Measurements from ENCODE around the gene CASR. TPM values are rescaled to one million over a fixed set of nuclear protein-coding genes. Genes with fewer than 3 reads are reported as not detected.

CASR gene
- total and polyA plus RNA-seq, 11 donors: 0.02 TPM; not detected in 10

DNA sequence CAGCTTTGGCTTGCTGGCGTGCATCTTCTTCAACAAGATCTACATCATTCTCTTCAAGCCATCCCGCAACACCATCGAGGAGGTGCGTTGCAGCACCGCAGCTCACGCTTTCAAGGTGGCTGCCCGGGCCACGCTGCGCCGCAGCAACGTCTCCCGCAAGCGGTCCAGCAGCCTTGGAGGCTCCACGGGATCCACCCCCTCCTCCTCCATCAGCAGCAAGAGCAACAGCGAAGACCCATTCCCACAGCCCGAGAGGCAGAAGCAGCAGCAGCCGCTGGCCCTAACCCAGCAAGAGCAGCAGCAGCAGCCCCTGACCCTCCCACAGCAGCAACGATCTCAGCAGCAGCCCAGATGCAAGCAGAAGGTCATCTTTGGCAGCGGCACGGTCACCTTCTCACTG, 101.0 kb downstream of the CASR start:
- Histone ChIP-seq H3K9me3 (no peaks in the 10 kb centered on the region), H3K4me1 (no peaks in the 10 kb centered on the region), H3K4me3 (no peak overlapping the region), H3K36me3 (no peaks in the 10 kb centered on the region), H3K27me3 (peaks cover 0 to 7% (median 0%) of the 10 kb centered on the region in 9 donors), H3K27ac (no peak overlapping the region)
- no peak for ATAC-seq
- no peak for DNase-seq
- no peak for TF ChIP-seq POLR2A (IDR thresholded peaks at IDR 0.05)
- TF ChIP-seq, protein P1, sequence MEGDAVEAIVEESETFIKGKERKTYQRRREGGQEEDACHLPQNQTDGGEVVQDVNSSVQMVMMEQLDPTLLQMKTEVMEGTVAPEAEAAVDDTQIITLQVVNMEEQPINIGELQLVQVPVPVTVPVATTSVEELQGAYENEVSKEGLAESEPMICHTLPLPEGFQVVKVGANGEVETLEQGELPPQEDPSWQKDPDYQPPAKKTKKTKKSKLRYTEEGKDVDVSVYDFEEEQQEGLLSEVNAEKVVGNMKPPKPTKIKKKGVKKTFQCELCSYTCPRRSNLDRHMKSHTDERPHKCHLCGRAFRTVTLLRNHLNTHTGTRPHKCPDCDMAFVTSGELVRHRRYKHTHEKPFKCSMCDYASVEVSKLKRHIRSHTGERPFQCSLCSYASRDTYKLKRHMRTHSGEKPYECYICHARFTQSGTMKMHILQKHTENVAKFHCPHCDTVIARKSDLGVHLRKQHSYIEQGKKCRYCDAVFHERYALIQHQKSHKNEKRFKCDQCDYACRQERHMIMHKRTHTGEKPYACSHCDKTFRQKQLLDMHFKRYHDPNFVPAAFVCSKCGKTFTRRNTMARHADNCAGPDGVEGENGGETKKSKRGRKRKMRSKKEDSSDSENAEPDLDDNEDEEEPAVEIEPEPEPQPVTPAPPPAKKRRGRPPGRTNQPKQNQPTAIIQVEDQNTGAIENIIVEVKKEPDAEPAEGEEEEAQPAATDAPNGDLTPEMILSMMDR (IDR thresholded peaks at IDR 0.05): no peak
- intact Hi-C loops (cut with DNase I): no loop called here
- WGBS, 4 donors: 88 to 92% (median 90%) methylated on average over 14 to 20 of the region's 20 CpGs

DNA sequence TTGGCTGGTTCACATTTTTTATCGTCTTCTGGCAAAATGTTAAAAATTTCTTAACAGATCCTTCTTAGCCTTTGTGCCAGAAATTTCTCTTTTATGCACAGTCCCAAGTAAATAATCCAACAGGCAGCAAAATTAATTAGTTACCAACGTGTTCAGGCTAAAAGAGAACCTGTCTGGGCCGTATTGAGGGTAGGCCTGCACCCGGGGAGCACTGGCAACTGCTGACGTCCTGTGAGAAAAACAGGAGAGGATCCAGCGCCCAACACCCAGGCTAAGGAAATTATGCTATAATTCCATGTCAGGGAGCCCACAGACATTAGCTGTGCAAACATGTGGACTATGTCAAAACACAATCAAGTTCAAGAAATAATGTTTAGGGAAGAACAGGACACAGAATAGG, 110.9 kb downstream of the CASR start:
- Histone ChIP-seq H3K4me1 (peaks cover 0 to 23% (median 0%) of the 10 kb centered on the region in 12 donors), H3K27ac (peak overlapping the region in 2 of 12 donors; percentile 12 to 34), H3K4me3 (no peak overlapping the region), H3K36me3 (no peaks in the 10 kb centered on the region), H3K27me3 (no peaks in the 10 kb centered on the region), H3K9me3 (no peaks in the 10 kb centered on the region)
- TF ChIP-seq, protein P1 (IDR thresholded peaks at IDR 0.05): no peak
- TF ChIP-seq POLR2A (IDR thresholded peaks at IDR 0.05): no peak
- no peak for ATAC-seq
- WGBS, 4 donors: 53 to 61% (median 60%) methylated on average over 6 of the region's 6 CpGs
- intact Hi-C loops (cut with DNase I): no loop called here
- DNase-seq: no peak

DNA sequence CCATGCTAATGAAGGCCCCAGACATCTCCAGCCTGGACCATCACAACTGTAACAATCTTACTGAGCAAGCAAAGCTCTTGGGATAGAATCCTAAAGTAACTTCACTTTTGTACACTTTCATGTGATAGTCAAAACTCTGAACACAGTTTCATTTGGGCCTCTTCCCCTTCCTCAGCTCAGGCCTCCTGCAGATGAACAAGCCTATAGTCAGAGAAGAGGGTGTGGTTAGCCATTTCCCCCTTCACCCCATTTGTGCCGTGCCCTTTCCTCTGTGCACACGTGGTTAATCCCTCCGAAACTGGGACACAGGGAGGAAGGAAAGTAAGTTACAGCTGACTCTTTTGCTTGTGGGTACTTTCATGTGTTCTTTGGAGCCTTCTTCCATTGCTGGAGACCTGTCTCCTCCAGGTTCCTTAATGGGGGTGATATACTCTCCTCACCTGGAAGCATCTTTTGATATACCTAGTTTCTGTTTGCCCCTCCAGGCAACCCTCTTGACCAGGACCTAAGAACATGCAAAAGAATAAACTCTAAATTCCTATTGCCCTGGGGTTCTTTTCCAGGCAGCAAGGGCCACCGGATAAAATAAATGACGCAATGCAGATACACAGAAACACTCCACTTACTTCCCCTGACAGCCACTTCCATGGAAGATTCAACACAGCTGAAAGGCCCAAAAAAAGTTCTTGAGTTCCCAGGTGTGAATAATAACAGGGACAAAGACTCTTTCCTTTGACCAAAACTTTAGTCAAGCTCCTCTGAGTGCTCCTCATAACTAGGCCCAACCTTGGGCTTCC, 112.0 kb downstream of the CASR start:
- H3K4me3 ChIP-seq: no peak overlapping the region
- H3K4me1 ChIP-seq: peaks cover 0 to 23% (median 0%) of the 10 kb centered on the region in 12 donors
- H3K9me3 ChIP-seq: peaks cover 0 to 7% (median 0%) of the 10 kb centered on the region in 12 donors
- H3K27me3 ChIP-seq: no peaks in the 10 kb centered on the region
- 59 to 69% (median 68%) methylated on average over 5 of the region's 5 CpGs for WGBS, 4 donors
- intact Hi-C loops (cut with DNase I): no loop called here
- DNase-seq: no peak
- H3K27ac ChIP-seq: peak overlapping the region in 1 of 12 donors; percentile 59
- peak in 2 of 4 donors; percentile 22 to 75 for ATAC-seq
- no peaks in the 10 kb centered on the region for H3K36me3 ChIP-seq
- TF ChIP-seq, protein P1 (IDR thresholded peaks at IDR 0.05): no peak
- no peak for TF ChIP-seq POLR2A (IDR thresholded peaks at IDR 0.05)

DNA sequence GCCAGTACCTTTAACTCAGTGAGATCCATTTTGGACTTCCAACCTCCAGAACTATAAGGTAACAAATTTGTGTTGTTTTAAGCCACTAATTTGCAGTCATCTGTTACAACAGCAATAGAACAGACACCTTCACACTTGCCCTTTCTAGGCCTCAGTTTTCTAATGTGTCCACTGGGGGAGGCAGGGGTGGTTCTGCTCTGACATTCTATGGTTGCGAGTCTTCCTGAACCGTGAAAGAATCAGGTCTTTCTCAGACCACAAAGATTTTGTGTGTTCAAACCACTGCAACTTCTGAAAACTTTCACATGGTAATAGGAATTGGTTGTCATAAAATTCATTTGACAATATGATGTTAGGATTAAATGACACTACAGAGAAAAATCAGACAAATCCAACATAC, 114.8 kb downstream of the CASR start:
- H3K36me3 ChIP-seq: no peaks in the 10 kb centered on the region
- DNase-seq: no peak
- intact Hi-C loops (cut with DNase I): no loop called here
- no peak overlapping the region for H3K27ac ChIP-seq
- 69 to 91% (median 78%) methylated on average over 2 of the region's 2 CpGs for WGBS, 4 donors
- no peak overlapping the region for H3K4me3 ChIP-seq
- peaks cover 0 to 23% (median 0%) of the 10 kb centered on the region in 12 donors for H3K4me1 ChIP-seq
- no peaks in the 10 kb centered on the region for H3K27me3 ChIP-seq
- TF ChIP-seq, protein P1 (IDR thresholded peaks at IDR 0.05): no peak
- no peak for TF ChIP-seq POLR2A (IDR thresholded peaks at IDR 0.05)
- peaks cover 0 to 15% (median 0%) of the 10 kb centered on the region in 12 donors for H3K9me3 ChIP-seq
- ATAC-seq: no peak

Measured in heart left ventricle (tissue), 16 donors.